ENCODE measurements around the gene BLOC1S6.

DNA sequence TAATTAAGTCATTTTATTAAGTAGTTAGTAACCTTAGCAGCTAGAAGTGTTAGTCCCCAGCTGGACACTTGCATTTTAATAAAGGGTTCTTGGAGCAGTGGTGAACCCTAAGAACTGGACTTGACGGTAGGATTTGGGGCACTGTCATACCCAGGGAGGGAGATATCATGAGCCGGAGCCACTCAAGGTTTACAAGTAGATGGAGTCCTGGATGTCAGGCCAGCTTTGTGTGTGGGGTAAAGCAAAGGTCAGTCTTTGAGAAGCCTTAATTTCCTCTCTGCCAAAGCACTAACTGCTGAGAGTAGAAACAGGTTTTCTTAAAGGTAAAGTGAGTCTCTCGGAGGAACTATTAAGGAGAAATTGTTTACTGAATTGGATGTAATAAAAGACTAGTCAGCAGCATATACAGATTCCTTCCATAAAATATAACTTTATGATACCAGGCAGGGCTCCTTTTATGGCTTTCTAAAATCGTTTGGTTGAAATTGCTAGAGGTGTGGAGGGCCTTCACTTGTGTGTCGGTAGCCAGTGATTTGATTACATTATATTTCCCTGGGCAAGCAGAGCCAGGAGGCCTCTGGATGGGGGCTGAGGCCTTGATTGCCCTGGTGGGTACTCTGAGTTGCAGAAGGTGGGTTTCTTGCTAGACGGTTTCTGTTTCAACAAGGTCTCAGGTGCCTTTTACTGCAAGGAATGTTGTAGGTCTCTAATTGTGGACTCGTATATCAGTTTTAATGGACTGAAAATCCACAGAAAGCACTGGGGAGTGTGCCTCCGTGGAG, 70.8 kb downstream of the BLOC1S6 start:
- TF ChIP-seq, protein P1, sequence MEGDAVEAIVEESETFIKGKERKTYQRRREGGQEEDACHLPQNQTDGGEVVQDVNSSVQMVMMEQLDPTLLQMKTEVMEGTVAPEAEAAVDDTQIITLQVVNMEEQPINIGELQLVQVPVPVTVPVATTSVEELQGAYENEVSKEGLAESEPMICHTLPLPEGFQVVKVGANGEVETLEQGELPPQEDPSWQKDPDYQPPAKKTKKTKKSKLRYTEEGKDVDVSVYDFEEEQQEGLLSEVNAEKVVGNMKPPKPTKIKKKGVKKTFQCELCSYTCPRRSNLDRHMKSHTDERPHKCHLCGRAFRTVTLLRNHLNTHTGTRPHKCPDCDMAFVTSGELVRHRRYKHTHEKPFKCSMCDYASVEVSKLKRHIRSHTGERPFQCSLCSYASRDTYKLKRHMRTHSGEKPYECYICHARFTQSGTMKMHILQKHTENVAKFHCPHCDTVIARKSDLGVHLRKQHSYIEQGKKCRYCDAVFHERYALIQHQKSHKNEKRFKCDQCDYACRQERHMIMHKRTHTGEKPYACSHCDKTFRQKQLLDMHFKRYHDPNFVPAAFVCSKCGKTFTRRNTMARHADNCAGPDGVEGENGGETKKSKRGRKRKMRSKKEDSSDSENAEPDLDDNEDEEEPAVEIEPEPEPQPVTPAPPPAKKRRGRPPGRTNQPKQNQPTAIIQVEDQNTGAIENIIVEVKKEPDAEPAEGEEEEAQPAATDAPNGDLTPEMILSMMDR (IDR thresholded peaks at IDR 0.05) = no peak
- TF ChIP-seq POLR2A (IDR thresholded peaks at IDR 0.05) = no peak

Data from adrenal gland (tissue), 5 donors.